Measurements from ENCODE around the gene MYO3A. TPM values are rescaled to one million over a fixed set of nuclear protein-coding genes. Genes with fewer than 3 reads are reported as not detected.
"Not testable (repeated sequence)": the region's sequence is repeated elsewhere in the genome, so short reads cannot be mapped to it uniquely, and the experiment has no call there.

MYO3A gene
- polyA plus RNA-seq, 1 donor (not counting 4 experiments of a cell fraction or from before 2014, with no cell fraction given): not detected

DNA sequence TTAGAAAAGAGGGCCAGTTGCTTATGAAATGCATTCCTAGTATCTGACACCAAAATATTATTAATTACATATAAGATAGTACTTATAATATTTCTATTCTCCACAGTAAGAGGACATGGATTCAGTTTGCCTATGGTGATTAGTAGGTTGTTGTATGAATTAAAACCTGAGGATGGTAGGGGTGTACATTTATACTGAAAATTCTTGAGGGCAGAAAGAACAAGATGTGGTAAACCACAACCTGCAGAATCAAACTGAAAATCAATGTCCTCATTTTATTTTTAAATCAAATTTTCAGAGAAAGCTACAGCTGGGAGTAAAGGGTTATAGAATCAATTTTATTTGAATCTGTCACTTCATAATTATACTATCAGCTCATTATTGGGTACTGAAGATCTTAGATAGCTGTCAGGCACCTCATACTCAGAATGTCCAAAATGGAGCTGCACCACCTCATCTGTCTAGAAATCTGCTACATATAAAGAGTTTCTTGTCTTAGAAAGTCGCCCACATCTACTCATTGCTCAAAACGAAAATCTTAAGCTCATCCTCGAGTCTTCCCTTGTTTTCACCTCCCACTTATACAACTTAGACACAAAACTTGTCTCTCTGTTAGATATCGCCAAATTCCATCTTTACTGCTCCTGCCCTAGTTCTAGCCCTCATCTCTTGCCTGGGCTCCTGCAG lies 65.4 kb downstream of the MYO3A start:
- no peak overlapping the region for H3K27ac ChIP-seq (ENCODE audit: control insufficient read depth, insufficient read depth, low read length)
- no peaks in the 10 kb centered on the region for H3K36me3 ChIP-seq (ENCODE audit: control insufficient read depth in 2 of 2, extremely low read depth in 1 of 2, insufficient read depth in 2 of 2, low read length in 2 of 2)
- dilution Hi-C loops (cut with MboI; ENCODE audit: extremely low pct_ligation_motif_present, low sequenced_read_pairs): no loop called here
- no peak for TF ChIP-seq EZH2 (IDR thresholded peaks at IDR 0.05; ENCODE audit: low read length)
- TF ChIP-seq, protein P1, sequence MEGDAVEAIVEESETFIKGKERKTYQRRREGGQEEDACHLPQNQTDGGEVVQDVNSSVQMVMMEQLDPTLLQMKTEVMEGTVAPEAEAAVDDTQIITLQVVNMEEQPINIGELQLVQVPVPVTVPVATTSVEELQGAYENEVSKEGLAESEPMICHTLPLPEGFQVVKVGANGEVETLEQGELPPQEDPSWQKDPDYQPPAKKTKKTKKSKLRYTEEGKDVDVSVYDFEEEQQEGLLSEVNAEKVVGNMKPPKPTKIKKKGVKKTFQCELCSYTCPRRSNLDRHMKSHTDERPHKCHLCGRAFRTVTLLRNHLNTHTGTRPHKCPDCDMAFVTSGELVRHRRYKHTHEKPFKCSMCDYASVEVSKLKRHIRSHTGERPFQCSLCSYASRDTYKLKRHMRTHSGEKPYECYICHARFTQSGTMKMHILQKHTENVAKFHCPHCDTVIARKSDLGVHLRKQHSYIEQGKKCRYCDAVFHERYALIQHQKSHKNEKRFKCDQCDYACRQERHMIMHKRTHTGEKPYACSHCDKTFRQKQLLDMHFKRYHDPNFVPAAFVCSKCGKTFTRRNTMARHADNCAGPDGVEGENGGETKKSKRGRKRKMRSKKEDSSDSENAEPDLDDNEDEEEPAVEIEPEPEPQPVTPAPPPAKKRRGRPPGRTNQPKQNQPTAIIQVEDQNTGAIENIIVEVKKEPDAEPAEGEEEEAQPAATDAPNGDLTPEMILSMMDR (optimal IDR thresholded peaks at IDR 0.05 in 1 of 3, IDR thresholded peaks at IDR 0.05 in 1 of 3, conservative IDR thresholded peaks at IDR 0.05 in 1 of 3; ENCODE audit: extremely low read depth in 1 of 3, insufficient read depth in 2 of 3, low read length in 3 of 3): no peak
- no peak overlapping the region for H3K4me3 ChIP-seq (ENCODE audit: control insufficient read depth in 2 of 3, extremely low read depth in 1 of 3, insufficient read depth in 2 of 3, low read depth in 1 of 3, low read length in 3 of 3)
- no peak for FAIRE-seq
- no peaks in the 10 kb centered on the region for H3K9me1 ChIP-seq (ENCODE audit: control insufficient read depth, extremely low read depth, insufficient read depth, low read length)
- H3K4me2 ChIP-seq (ENCODE audit: control insufficient read depth, extremely low read depth, insufficient read depth, low read depth, low read length): no peak overlapping the region
- no peaks in the 10 kb centered on the region for H3K4me1 ChIP-seq (ENCODE audit: control insufficient read depth, extremely low read depth, insufficient read depth, low read length)
- H3K9me3 ChIP-seq (ENCODE audit: control insufficient read depth, low read depth, low read length): no peaks in the 10 kb centered on the region
- no peaks in the 10 kb centered on the region for H3K27me3 ChIP-seq (ENCODE audit: control insufficient read depth, extremely low read depth, insufficient read depth, low read length)
- H3K9ac ChIP-seq (ENCODE audit: control insufficient read depth, extremely low read depth, insufficient read depth, low read length): no peak overlapping the region
- no peaks in the 10 kb centered on the region for H3K79me2 ChIP-seq (ENCODE audit: control insufficient read depth, insufficient read depth, low read length)
- H2AFZ ChIP-seq (ENCODE audit: control insufficient read depth, low read length): no peak overlapping the region
- H4K20me1 ChIP-seq (ENCODE audit: control insufficient read depth, extremely low read depth, insufficient read depth, low read length): no peaks in the 10 kb centered on the region
- no peak for DNase-seq (ENCODE audit: low read depth, low spot score)

- no peaks in the 10 kb centered on the region for H3K79me2 ChIP-seq (ENCODE audit: control insufficient read depth, insufficient read depth, low read length)
- H3K9ac ChIP-seq (ENCODE audit: control insufficient read depth, extremely low read depth, insufficient read depth, low read length): no peak overlapping the region
- TF ChIP-seq, protein P1 (optimal IDR thresholded peaks at IDR 0.05 in 1 of 3, IDR thresholded peaks at IDR 0.05 in 1 of 3, conservative IDR thresholded peaks at IDR 0.05 in 1 of 3; ENCODE audit: extremely low read depth in 1 of 3, insufficient read depth in 2 of 3, low read length in 3 of 3): no peak
- TF ChIP-seq EZH2 (IDR thresholded peaks at IDR 0.05; ENCODE audit: low read length): no peak
- FAIRE-seq (no peak), DNase-seq (ENCODE audit: low read depth, low spot score) (no peak)
- H3K4me2 ChIP-seq (ENCODE audit: control insufficient read depth, extremely low read depth, insufficient read depth, low read depth, low read length): no peak overlapping the region
- H3K36me3 ChIP-seq (ENCODE audit: control insufficient read depth in 2 of 2, extremely low read depth in 1 of 2, insufficient read depth in 2 of 2, low read length in 2 of 2): no peaks in the 10 kb centered on the region
- H2AFZ ChIP-seq (ENCODE audit: control insufficient read depth, low read length): no peak overlapping the region
- no peaks in the 10 kb centered on the region for H3K4me1 ChIP-seq (ENCODE audit: control insufficient read depth, extremely low read depth, insufficient read depth, low read length)
- H3K4me3 ChIP-seq (ENCODE audit: control insufficient read depth in 2 of 3, extremely low read depth in 1 of 3, insufficient read depth in 2 of 3, low read depth in 1 of 3, low read length in 3 of 3): no peak overlapping the region
- no peaks in the 10 kb centered on the region for H3K9me1 ChIP-seq (ENCODE audit: control insufficient read depth, extremely low read depth, insufficient read depth, low read length)
- no peaks in the 10 kb centered on the region for H4K20me1 ChIP-seq (ENCODE audit: control insufficient read depth, extremely low read depth, insufficient read depth, low read length)
- no peaks in the 10 kb centered on the region for H3K27me3 ChIP-seq (ENCODE audit: control insufficient read depth, extremely low read depth, insufficient read depth, low read length)
- no peak overlapping the region for H3K27ac ChIP-seq (ENCODE audit: control insufficient read depth, insufficient read depth, low read length)
- no peaks in the 10 kb centered on the region for H3K9me3 ChIP-seq (ENCODE audit: control insufficient read depth, low read depth, low read length)
- dilution Hi-C loops (cut with MboI; ENCODE audit: extremely low pct_ligation_motif_present, low sequenced_read_pairs): no loop called here
These were observed 66.9 kb downstream of the MYO3A start for GRCh38 chr10:26000971-26001370.

DNA sequence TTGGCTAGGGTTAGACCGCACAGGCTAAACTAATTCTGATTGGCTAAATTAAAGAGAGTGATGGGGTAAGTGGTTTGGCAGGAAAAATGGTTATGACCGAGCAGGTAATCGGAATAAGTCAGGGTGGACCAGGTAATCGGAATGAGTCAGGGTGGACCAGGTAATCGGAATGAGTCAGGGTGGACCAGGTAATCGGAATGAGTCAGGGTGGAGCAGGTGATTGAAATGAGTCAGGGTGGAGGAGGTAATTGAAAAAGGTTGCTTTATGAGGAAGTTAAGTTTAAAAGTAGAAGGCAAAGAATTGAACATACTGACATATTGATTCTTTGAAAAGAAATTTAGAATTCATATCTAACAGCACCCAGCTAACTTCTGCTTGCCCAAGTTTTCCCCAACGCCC lies 68.4 kb downstream of the MYO3A start:
- not testable (repeated sequence) for H3K9me3 ChIP-seq (ENCODE audit: control insufficient read depth, low read depth, low read length); FAIRE-seq

More for the DNA sequence above, 68.4 kb downstream of the MYO3A start:
- H3K4me2 ChIP-seq (ENCODE audit: control insufficient read depth, extremely low read depth, insufficient read depth, low read depth, low read length); H3K4me1 ChIP-seq (ENCODE audit: control insufficient read depth, extremely low read depth, insufficient read depth, low read length); H2AFZ ChIP-seq (ENCODE audit: control insufficient read depth, low read length); H3K79me2 ChIP-seq (ENCODE audit: control insufficient read depth, insufficient read depth, low read length); H3K9ac ChIP-seq (ENCODE audit: control insufficient read depth, extremely low read depth, insufficient read depth, low read length); H4K20me1 ChIP-seq (ENCODE audit: control insufficient read depth, extremely low read depth, insufficient read depth, low read length); H3K36me3 ChIP-seq (ENCODE audit: control insufficient read depth in 2 of 2, extremely low read depth in 1 of 2, insufficient read depth in 2 of 2, low read length in 2 of 2); H3K27me3 ChIP-seq (ENCODE audit: control insufficient read depth, extremely low read depth, insufficient read depth, low read length); DNase-seq (ENCODE audit: low read depth, low spot score); H3K27ac ChIP-seq (ENCODE audit: control insufficient read depth, insufficient read depth, low read length); H3K9me1 ChIP-seq (ENCODE audit: control insufficient read depth, extremely low read depth, insufficient read depth, low read length); dilution Hi-C loops (cut with MboI; ENCODE audit: extremely low pct_ligation_motif_present, low sequenced_read_pairs); H3K4me3 ChIP-seq (ENCODE audit: control insufficient read depth in 2 of 3, extremely low read depth in 1 of 3, insufficient read depth in 2 of 3, low read depth in 1 of 3, low read length in 3 of 3): not testable (repeated sequence)
